ENCODE data around the gene IFTAP.
A peak's percentile ranks its signal among the peaks of the same experiment; 100 is the strongest.
"Not testable (repeated sequence)": the region's sequence is repeated elsewhere in the genome, so short reads cannot be mapped to it uniquely, and the experiment has no call there.

IFTAP gene

GRCh38 chr11:36594316-36594989, at the start of gene IFTAP:
TSS of gene IFTAP (plus strand) at chr11:36594502. CDS start at chr11:36610104, 15,602 bp downstream.
- no peak for TF ChIP-seq CTCF (IDR thresholded peaks at IDR 0.05; ENCODE audit: control extremely low read depth, extremely low read depth, low read depth, missing control alignments)
- peak; percentile 23 for DNase-seq (ENCODE audit: extremely low spot score)
- POLR2A ChIA-PET: no interaction called here
- CTCF ChIA-PET: no interaction called here

- DNase-seq (ENCODE audit: extremely low spot score): no peak
- TF ChIP-seq CTCF (IDR thresholded peaks at IDR 0.05; ENCODE audit: control extremely low read depth, extremely low read depth, low read depth, missing control alignments): no peak
- CTCF ChIA-PET: interaction anchor here (0.9 to 1.8 kb wide), 3 partner anchors 13 to 258 kb away, joined by 3 to 7 read pairs (median 6); no protein-coding TSS in a partner anchor
- POLR2A ChIA-PET: no interaction called here
Observed at GRCh38 chr11:36550385-36551115, 43.8 kb upstream of the IFTAP start.

GRCh38 chr11:36557390-36557789, 36.9 kb upstream of the IFTAP start:
- POLR2A ChIA-PET; DNase-seq (ENCODE audit: extremely low spot score); CTCF ChIA-PET: not testable (repeated sequence)

- POLR2A ChIA-PET: no interaction called here
- TF ChIP-seq CTCF (IDR thresholded peaks at IDR 0.05; ENCODE audit: control extremely low read depth, extremely low read depth, low read depth, missing control alignments): no peak
- CTCF ChIA-PET: no interaction called here
- DNase-seq (ENCODE audit: extremely low spot score): no peak
Observed at GRCh38 chr11:36557991-36558390, 36.3 kb upstream of the IFTAP start.

- CTCF ChIA-PET: interaction anchor here (9.5 kb wide), 1 partner anchor 189 kb away, joined by 340 read pairs; no protein-coding TSS in a partner anchor
Observed at GRCh38 chr11:36558571-36559413, 35.5 kb upstream of the IFTAP start.

GRCh38 chr11:36564376-36565030, 29.8 kb upstream of the IFTAP start:
- TF ChIP-seq CTCF (IDR thresholded peaks at IDR 0.05; ENCODE audit: control extremely low read depth, extremely low read depth, low read depth, missing control alignments): peak; percentile 70
- ChIA-PET POLR2A (interaction anchor here (1.2 kb wide), 1 partner anchor 183 kb away, joined by 3 read pairs; no protein-coding TSS in a partner anchor), CTCF (interaction anchor here (1.0 to 9.5 kb wide), 33 partner anchors 11 to 275 kb away, joined by 3 to 340 read pairs (median 6); partner anchors contain the start of gene COMMD9)
- peak; percentile 34 for DNase-seq (ENCODE audit: extremely low spot score)

More at GRCh38 chr11:36558571-36559413, 35.5 kb upstream of the IFTAP start:
- POLR2A ChIA-PET: no interaction called here
- no peak for TF ChIP-seq CTCF (IDR thresholded peaks at IDR 0.05; ENCODE audit: control extremely low read depth, extremely low read depth, low read depth, missing control alignments)
- DNase-seq (ENCODE audit: extremely low spot score): peak; percentile 35
